ENCODE measurements around the gene GLCCI1. TPM values are rescaled to one million over a fixed set of nuclear protein-coding genes. Genes with fewer than 3 reads are reported as not detected.

The GLCCI1 gene
- polyA plus RNA-seq (2013), result 12.8 and 14.0 TPM in 2 replicates

- Histone ChIP-seq H2BK5ac (ENCODE audit: low read depth, low read length, poor library complexity) (peak within 1 kb of the TSS; percentile 83), H3K14ac (ENCODE audit: low read length) (peak within 1 kb of the TSS; percentile 87), H3K23ac (ENCODE audit: low read length) (no peak within 1 kb of the TSS), H4K8ac (ENCODE audit: low read depth, low read length) (peak within 1 kb of the TSS; percentile 86), H3K27me3 (ENCODE audit: insufficient read depth, low read length) (no peaks in the 10 kb centered on the region), H4K91ac (ENCODE audit: low read depth, low read length) (peak within 1 kb of the TSS; percentile 98), H3K4me3 (ENCODE audit: low read depth, low read length) (peak within 1 kb of the TSS; percentile 99), H2AK5ac (ENCODE audit: low read length) (peak within 1 kb of the TSS; percentile 21), H3K4me1 (ENCODE audit: control insufficient read depth in 1 of 2, insufficient read depth in 2 of 2, low read length in 2 of 2) (peaks cover 0 to 4% of the 10 kb centered on the region in 2 experiments), H3K18ac (ENCODE audit: low read length) (peak within 1 kb of the TSS; percentile 99), H3K27ac (ENCODE audit: low read depth, low read length) (peak within 1 kb of the TSS; percentile 88), H2BK12ac (ENCODE audit: low read length) (peak within 1 kb of the TSS; percentile 8), H3K4me2 (ENCODE audit: low read length) (peak within 1 kb of the TSS; percentile 100), H3K4ac (ENCODE audit: low read depth, low read length) (peak within 1 kb of the TSS; percentile 90), H3K9me3 (ENCODE audit: insufficient read depth, low read depth, low read length) (no peaks in the 10 kb centered on the region), H3K79me1 (ENCODE audit: low read length) (peaks cover 12% of the 10 kb centered on the region), H4K12ac (ENCODE audit: low read depth, low read length) (peak within 1 kb of the TSS; percentile 65), H3K79me2 (ENCODE audit: control insufficient read depth, insufficient read depth, low read length, poor library complexity) (peaks cover 11% of the 10 kb centered on the region), H2BK120ac (ENCODE audit: insufficient read depth, low read length, poor library complexity) (peak within 1 kb of the TSS; percentile 86), H3K9ac (ENCODE audit: low read length) (peak within 1 kb of the TSS; percentile 96), H2AFZ (ENCODE audit: insufficient read depth, low read length, poor library complexity) (peak within 1 kb of the TSS; percentile 91), H3K36me3 (ENCODE audit: control insufficient read depth in 1 of 2, insufficient read depth in 2 of 2, low read length in 2 of 2) (no peaks in the 10 kb centered on the region)
- peak; percentile 93 to 97 for DNase-seq
- no CpG with 5 or more reads among the region's 77 CpGs for WGBS (ENCODE audit: extremely low coverage, insufficient coverage, insufficient read length)
Measured at GRCh38 chr7:7968544-7969305, at the start of gene GLCCI1. TSS of gene GLCCI1 (plus strand) at chr7:7968796. CDS start at chr7:7969351, 555 bp downstream.

GRCh38 chr7:7919449-7919945 is 49.1 kb upstream of the GLCCI1 start:
- no peak for DNase-seq
- no CpG with 5 or more reads among the region's 2 CpGs for WGBS (ENCODE audit: extremely low coverage, insufficient coverage, insufficient read length)

GRCh38 chr7:7920056-7920455 is 48.5 kb upstream of the GLCCI1 start:
- Histone ChIP-seq H3K18ac (ENCODE audit: low read length) (no peak overlapping the region), H4K91ac (ENCODE audit: low read depth, low read length) (no peak overlapping the region), H3K4me1 (ENCODE audit: control insufficient read depth in 1 of 2, insufficient read depth in 2 of 2, low read length in 2 of 2) (no peaks in the 10 kb centered on the region), H3K23ac (ENCODE audit: low read length) (no peak overlapping the region), H2BK120ac (ENCODE audit: insufficient read depth, low read length, poor library complexity) (no peak overlapping the region), H3K9me3 (ENCODE audit: insufficient read depth, low read depth, low read length) (no peaks in the 10 kb centered on the region), H3K27me3 (ENCODE audit: insufficient read depth, low read length) (no peaks in the 10 kb centered on the region), H2BK12ac (ENCODE audit: low read length) (no peak overlapping the region), H2AK5ac (ENCODE audit: low read length) (no peak overlapping the region), H3K79me2 (ENCODE audit: control insufficient read depth, insufficient read depth, low read length, poor library complexity) (no peaks in the 10 kb centered on the region), H3K27ac (ENCODE audit: low read depth, low read length) (no peak overlapping the region), H2BK5ac (ENCODE audit: low read depth, low read length, poor library complexity) (no peak overlapping the region), H3K79me1 (ENCODE audit: low read length) (no peaks in the 10 kb centered on the region), H4K8ac (ENCODE audit: low read depth, low read length) (no peak overlapping the region), H4K12ac (ENCODE audit: low read depth, low read length) (no peak overlapping the region), H3K4ac (ENCODE audit: low read depth, low read length) (no peak overlapping the region), H3K36me3 (ENCODE audit: control insufficient read depth in 1 of 2, insufficient read depth in 2 of 2, low read length in 2 of 2) (no peaks in the 10 kb centered on the region), H3K9ac (ENCODE audit: low read length) (no peak overlapping the region), H3K4me3 (ENCODE audit: low read depth, low read length) (no peak overlapping the region), H2AFZ (ENCODE audit: insufficient read depth, low read length, poor library complexity) (no peak overlapping the region), H3K4me2 (ENCODE audit: low read length) (no peak overlapping the region), H3K14ac (ENCODE audit: low read length) (no peak overlapping the region)
- no peak for DNase-seq
- WGBS (ENCODE audit: extremely low coverage, insufficient coverage, insufficient read length), result no CpG with 5 or more reads among the region's 2 CpGs

More at GRCh38 chr7:7919449-7919945, 49.1 kb upstream of the GLCCI1 start:
- H3K79me2 ChIP-seq (ENCODE audit: control insufficient read depth, insufficient read depth, low read length, poor library complexity), result no peaks in the 10 kb centered on the region
- no peak overlapping the region for H2AK5ac ChIP-seq (ENCODE audit: low read length)
- no peaks in the 10 kb centered on the region for H3K4me1 ChIP-seq (ENCODE audit: control insufficient read depth in 1 of 2, insufficient read depth in 2 of 2, low read length in 2 of 2)
- no peak overlapping the region for H3K23ac ChIP-seq (ENCODE audit: low read length)
- no peak overlapping the region for H3K4me3 ChIP-seq (ENCODE audit: low read depth, low read length)
- no peak overlapping the region for H2BK120ac ChIP-seq (ENCODE audit: insufficient read depth, low read length, poor library complexity)
- H3K27me3 ChIP-seq (ENCODE audit: insufficient read depth, low read length), result no peaks in the 10 kb centered on the region
- no peak overlapping the region for H3K14ac ChIP-seq (ENCODE audit: low read length)
- H3K4ac ChIP-seq (ENCODE audit: low read depth, low read length), result no peak overlapping the region
- H4K12ac ChIP-seq (ENCODE audit: low read depth, low read length), result no peak overlapping the region
- H3K36me3 ChIP-seq (ENCODE audit: control insufficient read depth in 1 of 2, insufficient read depth in 2 of 2, low read length in 2 of 2), result no peaks in the 10 kb centered on the region
- H3K4me2 ChIP-seq (ENCODE audit: low read length), result no peak overlapping the region
- no peaks in the 10 kb centered on the region for H3K9me3 ChIP-seq (ENCODE audit: insufficient read depth, low read depth, low read length)
- no peaks in the 10 kb centered on the region for H3K79me1 ChIP-seq (ENCODE audit: low read length)
- no peak overlapping the region for H4K8ac ChIP-seq (ENCODE audit: low read depth, low read length)
- no peak overlapping the region for H2BK12ac ChIP-seq (ENCODE audit: low read length)
- no peak overlapping the region for H2AFZ ChIP-seq (ENCODE audit: insufficient read depth, low read length, poor library complexity)
- H3K27ac ChIP-seq (ENCODE audit: low read depth, low read length), result no peak overlapping the region
- H4K91ac ChIP-seq (ENCODE audit: low read depth, low read length), result no peak overlapping the region
- no peak overlapping the region for H3K9ac ChIP-seq (ENCODE audit: low read length)
- H2BK5ac ChIP-seq (ENCODE audit: low read depth, low read length, poor library complexity), result no peak overlapping the region
- no peak overlapping the region for H3K18ac ChIP-seq (ENCODE audit: low read length)

GRCh38 chr7:7920481-7920880 is 48.1 kb upstream of the GLCCI1 start:
- Histone ChIP-seq H3K23ac (ENCODE audit: low read length) (no peak overlapping the region), H4K12ac (ENCODE audit: low read depth, low read length) (no peak overlapping the region), H3K79me2 (ENCODE audit: control insufficient read depth, insufficient read depth, low read length, poor library complexity) (no peaks in the 10 kb centered on the region), H4K8ac (ENCODE audit: low read depth, low read length) (no peak overlapping the region), H3K36me3 (ENCODE audit: control insufficient read depth in 1 of 2, insufficient read depth in 2 of 2, low read length in 2 of 2) (no peaks in the 10 kb centered on the region), H3K9me3 (ENCODE audit: insufficient read depth, low read depth, low read length) (no peaks in the 10 kb centered on the region), H3K79me1 (ENCODE audit: low read length) (no peaks in the 10 kb centered on the region), H2BK120ac (ENCODE audit: insufficient read depth, low read length, poor library complexity) (no peak overlapping the region), H3K27me3 (ENCODE audit: insufficient read depth, low read length) (no peaks in the 10 kb centered on the region), H4K91ac (ENCODE audit: low read depth, low read length) (no peak overlapping the region), H3K18ac (ENCODE audit: low read length) (no peak overlapping the region), H2BK12ac (ENCODE audit: low read length) (no peak overlapping the region), H3K4me1 (ENCODE audit: control insufficient read depth in 1 of 2, insufficient read depth in 2 of 2, low read length in 2 of 2) (no peaks in the 10 kb centered on the region), H3K4me3 (ENCODE audit: low read depth, low read length) (no peak overlapping the region), H2AFZ (ENCODE audit: insufficient read depth, low read length, poor library complexity) (no peak overlapping the region), H2AK5ac (ENCODE audit: low read length) (no peak overlapping the region), H3K4me2 (ENCODE audit: low read length) (no peak overlapping the region), H3K9ac (ENCODE audit: low read length) (no peak overlapping the region), H2BK5ac (ENCODE audit: low read depth, low read length, poor library complexity) (no peak overlapping the region), H3K14ac (ENCODE audit: low read length) (no peak overlapping the region), H3K27ac (ENCODE audit: low read depth, low read length) (no peak overlapping the region), H3K4ac (ENCODE audit: low read depth, low read length) (no peak overlapping the region)
- no peak for DNase-seq
- no CpG with 5 or more reads among the region's 3 CpGs for WGBS (ENCODE audit: extremely low coverage, insufficient coverage, insufficient read length)

Data from trophoblast cell (in vitro differentiated cells and primary cell).